GM10847 (cell line): ENCODE results near the gene MED10.

Source experiments
- POLR2A ChIP-seq: IDR thresholded peaks from 2 replicates; pipeline ENCODE4 v1.6.1; 2011; ENCODE audit not compliant: insufficient read length; ENCODE audit errors: extremely low read depth

The MED10 gene

GRCh38 chr5:6405591-6405990 lies 27.2 kb upstream of the MED10 start:
- TF ChIP-seq POLR2A = no peak

GRCh38 chr5:6404129-6404528 lies 25.8 kb upstream of the MED10 start:
- TF ChIP-seq POLR2A = no peak

GRCh38 chr5:6403416-6403815 lies 25.1 kb upstream of the MED10 start:
- no peak for TF ChIP-seq POLR2A

GRCh38 chr5:6402939-6403338 lies 24.6 kb upstream of the MED10 start:
- TF ChIP-seq POLR2A = no peak

- no peak for TF ChIP-seq POLR2A
Observed at GRCh38 chr5:6401410-6401809, 23.1 kb upstream of the MED10 start.

- TF ChIP-seq POLR2A = no peak
Observed at GRCh38 chr5:6399980-6400910, 21.9 kb upstream of the MED10 start.

- no peak for TF ChIP-seq POLR2A
Observed at GRCh38 chr5:6398570-6399230, 20.4 kb upstream of the MED10 start.

- TF ChIP-seq POLR2A = no peak
Observed at GRCh38 chr5:6397536-6398269, 19.4 kb upstream of the MED10 start.

- no peak for TF ChIP-seq POLR2A
Observed at GRCh38 chr5:6396836-6397535, 18.6 kb upstream of the MED10 start.

GRCh38 chr5:6396043-6396442 lies 17.7 kb upstream of the MED10 start:
- no peak for TF ChIP-seq POLR2A

- TF ChIP-seq POLR2A = no peak
Observed at GRCh38 chr5:6395621-6396020, 17.3 kb upstream of the MED10 start.

GRCh38 chr5:6395102-6395445 lies 16.7 kb upstream of the MED10 start:
- TF ChIP-seq POLR2A = no peak

- no peak for TF ChIP-seq POLR2A
Observed at GRCh38 chr5:6394429-6395101, 16.2 kb upstream of the MED10 start.

GRCh38 chr5:6393596-6394194 lies 15.3 kb upstream of the MED10 start:
- TF ChIP-seq POLR2A = no peak
